CD4-positive, alpha-beta T cell (primary cell): ENCODE data around the gene PRAMEF9. TPM values are rescaled to one million over a fixed set of nuclear protein-coding genes. Genes with fewer than 3 reads are reported as not detected.
"Not testable (repeated sequence)": the region's sequence is repeated elsewhere in the genome, so short reads cannot be mapped to it uniquely, and the experiment has no call there.

Source experiments
- ATAC-seq: fragments of 200-7000 bp; cut with Tn5 transposase; one replicate; pipeline ENCODE4 v1.10.0; 2022; ENCODE audit warnings: mild to moderate bottlenecking; ENCODE audit not compliant: poor library complexity
- CTCF ChIA-PET: fragments of 350-600 bp; sonication (Branson Sonifier 250); formaldehyde crosslinking; loops from one replicate; lab custom pipeline; 2021; ENCODE audit warnings: antibody characterized with exemption, inconsistent platforms; lab: Charles Lee
- POLR2A ChIA-PET: fragments of 350-600 bp; sonication (Branson Sonifier 250); formaldehyde crosslinking; loops from one replicate; lab custom pipeline; 2021; ENCODE audit warnings: antibody characterized with exemption, inconsistent platforms; lab: Charles Lee
- DNase-seq, 14 experiments: peaks; one replicate each; pipeline ENCODE4 v3.0.0-alpha.2; 2013 to 2020; ENCODE audit warnings: mixed read lengths in 2 of 14
- H3K27ac ChIP-seq, 2 donors: one replicate each; pipeline versions ENCODE4 v1.5.1 to v1.7.0; 2013; ENCODE audit warnings: low read length in 2 of 2, low read depth in 1 of 2, mild to moderate bottlenecking in 1 of 2
- H3K27me3 ChIP-seq, 2 experiments: 1 replicate in 1 of 2; 2 replicates in 1 of 2; pipeline versions ENCODE4 v1.6.1 to v1.7.0; 2013; ENCODE audit warnings: low read length in 2 of 2, control low read depth in 1 of 2, mild to moderate bottlenecking in 1 of 2, moderate library complexity in 1 of 2; ENCODE audit not compliant: insufficient read depth in 2 of 2, control insufficient read depth in 1 of 2
- H3K36me3 ChIP-seq: one replicate; pipeline ENCODE4 v1.6.1; 2013; ENCODE audit warnings: low read length, control low read depth; ENCODE audit not compliant: insufficient read depth
- H3K4me1 ChIP-seq: one replicate; pipeline ENCODE4 v1.6.1; 2013; ENCODE audit warnings: low read length, control low read depth; ENCODE audit not compliant: insufficient read depth
- H3K4me3 ChIP-seq: one replicate; pipeline ENCODE4 v1.5.1; 2013; ENCODE audit warnings: mild to moderate bottlenecking, low read length, moderate library complexity
- H3K9me3 ChIP-seq, 2 experiments: 1 replicate in 1 of 2; 2 replicates in 1 of 2; pipeline versions ENCODE4 v1.6.1 to v1.7.0; 2013; ENCODE audit warnings: low read length in 2 of 2, mild to moderate bottlenecking in 2 of 2, control low read depth in 1 of 2, moderate library complexity in 1 of 2; ENCODE audit not compliant: control insufficient read depth in 1 of 2, insufficient read depth in 1 of 2
- H3K27ac Mint-ChIP-seq: one replicate; pipeline ENCODE4 v1.8.0; 2020; ENCODE audit warnings: mixed read lengths
- H3K27me3 Mint-ChIP-seq: one replicate; pipeline ENCODE4 v1.8.0; 2021; ENCODE audit warnings: mixed read lengths
- H3K36me3 Mint-ChIP-seq: one replicate; pipeline ENCODE4 v1.8.0; 2021; ENCODE audit warnings: low read depth, mixed read lengths
- H3K4me1 Mint-ChIP-seq: one replicate; pipeline ENCODE4 v1.8.0; 2021; ENCODE audit warnings: low read depth, mixed read lengths
- H3K4me3 Mint-ChIP-seq: one replicate; pipeline ENCODE4 v1.8.0; 2020; ENCODE audit warnings: mild to moderate bottlenecking, mixed read lengths
- H3K9me3 Mint-ChIP-seq: one replicate; pipeline ENCODE4 v1.8.0; 2020; ENCODE audit warnings: mixed read lengths
- intact Hi-C, 2 experiments: fragments of 100-400 bp; cut with DNase I in 1 of 2; cut with micrococcal nuclease in 1 of 2; formaldehyde crosslinking; loops; one replicate each; pipeline versions ENCODE4 v1.15.1 to v1.9.0; 2023 to 2025; cut with DNase I, micrococcal nuclease
- total RNA-seq, 174 experiments: library from RNA in 2 of 174; stranded (reverse) in 2 of 174; gene quantifications; one replicate each; pipeline ENCODE4 v1.2.3 and lab custom pipeline; 2021 to 2026
- TF ChIP-seq, protein P1 (sequence below): fragments of 200-600 bp; IDR thresholded peaks from one replicate; pipeline ENCODE4 v1.8.0; 2022; ENCODE audit warnings: antibody characterized with exemption, mild to moderate bottlenecking

Gene PRAMEF9
- total RNA-seq, 2 experiments from 2014 or later, result not detected

DNA sequence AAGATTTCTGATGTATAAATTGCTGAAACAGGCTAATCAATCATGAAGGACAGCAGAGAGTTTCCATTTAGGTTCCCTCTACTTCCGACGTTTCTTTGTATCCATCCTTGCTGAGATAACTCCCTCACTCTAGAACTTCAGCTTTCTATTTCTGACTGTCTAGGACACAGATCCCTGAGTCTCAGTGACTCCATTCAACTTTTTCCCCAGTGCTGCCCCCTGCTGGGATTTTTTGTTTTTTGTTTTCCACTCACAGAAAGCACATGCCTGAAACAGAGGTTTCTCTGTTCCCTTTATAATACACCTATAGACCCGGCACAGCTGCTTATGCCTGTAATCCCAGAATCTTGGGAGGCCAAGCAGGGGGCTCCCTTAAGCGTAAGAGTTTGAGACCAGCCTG, 51.1 kb downstream of the PRAMEF9 start:
- POLR2A ChIA-PET, H3K4me1 ChIP-seq, H3K36me3 ChIP-seq, ATAC-seq, DNase-seq, H3K4me3 ChIP-seq, H3K9me3 Mint-ChIP-seq, CTCF ChIA-PET, H3K36me3 Mint-ChIP-seq, H3K27me3 ChIP-seq, H3K9me3 ChIP-seq, H3K4me3 Mint-ChIP-seq, H3K4me1 Mint-ChIP-seq, intact Hi-C loops, H3K27ac Mint-ChIP-seq, H3K27ac ChIP-seq: not testable (repeated sequence)
- H3K27me3 Mint-ChIP-seq, result peaks cover 14% of the 10 kb centered on the region

DNA sequence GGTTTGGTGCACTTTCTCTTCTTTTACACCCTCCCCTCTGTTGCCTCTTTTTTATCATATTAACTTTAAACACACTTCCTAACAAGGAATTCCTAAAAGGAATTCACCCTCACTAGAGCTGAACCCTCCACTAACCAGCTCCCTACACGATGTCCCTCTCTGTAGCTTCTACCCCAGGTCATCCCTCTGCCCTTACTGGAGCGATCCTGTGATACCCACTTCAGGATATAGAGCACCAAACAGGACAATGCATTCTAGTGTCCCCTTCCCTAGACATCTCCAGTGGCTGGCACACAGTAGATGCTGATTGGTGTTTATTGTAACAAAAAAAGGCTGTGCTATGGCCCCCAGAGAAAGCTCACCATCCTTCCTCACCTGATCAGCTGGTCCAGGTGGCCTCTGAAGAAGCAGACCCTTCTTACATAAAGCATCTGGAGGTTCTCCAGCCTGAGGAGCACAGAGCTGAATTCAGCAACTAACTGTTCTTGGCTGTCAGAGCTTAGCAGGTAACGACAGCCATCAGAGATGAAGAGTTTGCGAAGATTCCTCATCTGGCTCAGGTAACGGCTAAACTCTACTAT, 52.9 kb downstream of the PRAMEF9 start:
- ATAC-seq (no peak), DNase-seq (no peak)
- no peaks in the 10 kb centered on the region for H3K9me3 Mint-ChIP-seq
- intact Hi-C loops, result no loop called here
- CTCF ChIA-PET, result no interaction called here
- H3K4me3 Mint-ChIP-seq, result no peak overlapping the region
- H3K27ac ChIP-seq, result no peak overlapping the region
- no peaks in the 10 kb centered on the region for H3K27me3 ChIP-seq
- H3K27me3 Mint-ChIP-seq, result peaks cover 21% of the 10 kb centered on the region
- no peaks in the 10 kb centered on the region for H3K4me1 ChIP-seq
- H3K36me3 Mint-ChIP-seq, result no peaks in the 10 kb centered on the region
- H3K4me3 ChIP-seq, result no peak overlapping the region
- POLR2A ChIA-PET, result no interaction called here
- H3K27ac Mint-ChIP-seq, result no peak overlapping the region
- TF ChIP-seq, protein P1, sequence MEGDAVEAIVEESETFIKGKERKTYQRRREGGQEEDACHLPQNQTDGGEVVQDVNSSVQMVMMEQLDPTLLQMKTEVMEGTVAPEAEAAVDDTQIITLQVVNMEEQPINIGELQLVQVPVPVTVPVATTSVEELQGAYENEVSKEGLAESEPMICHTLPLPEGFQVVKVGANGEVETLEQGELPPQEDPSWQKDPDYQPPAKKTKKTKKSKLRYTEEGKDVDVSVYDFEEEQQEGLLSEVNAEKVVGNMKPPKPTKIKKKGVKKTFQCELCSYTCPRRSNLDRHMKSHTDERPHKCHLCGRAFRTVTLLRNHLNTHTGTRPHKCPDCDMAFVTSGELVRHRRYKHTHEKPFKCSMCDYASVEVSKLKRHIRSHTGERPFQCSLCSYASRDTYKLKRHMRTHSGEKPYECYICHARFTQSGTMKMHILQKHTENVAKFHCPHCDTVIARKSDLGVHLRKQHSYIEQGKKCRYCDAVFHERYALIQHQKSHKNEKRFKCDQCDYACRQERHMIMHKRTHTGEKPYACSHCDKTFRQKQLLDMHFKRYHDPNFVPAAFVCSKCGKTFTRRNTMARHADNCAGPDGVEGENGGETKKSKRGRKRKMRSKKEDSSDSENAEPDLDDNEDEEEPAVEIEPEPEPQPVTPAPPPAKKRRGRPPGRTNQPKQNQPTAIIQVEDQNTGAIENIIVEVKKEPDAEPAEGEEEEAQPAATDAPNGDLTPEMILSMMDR, result no peak
- no peaks in the 10 kb centered on the region for H3K36me3 ChIP-seq
- H3K4me1 Mint-ChIP-seq, result no peaks in the 10 kb centered on the region
- no peaks in the 10 kb centered on the region for H3K9me3 ChIP-seq

GRCh38 chr1:13225675-13226204, 54.1 kb downstream of the PRAMEF9 start, which contains the start of gene PRAMEF18:
Gene PRAMEF18, minus strand, starts transcription at chr1:13226154. Its CDS starts 48 bp downstream, at chr1:13226106.
- intact Hi-C loops, H3K27me3 ChIP-seq, H3K27ac Mint-ChIP-seq, H3K9me3 Mint-ChIP-seq, H3K36me3 ChIP-seq, DNase-seq, H3K4me1 Mint-ChIP-seq, H3K4me3 Mint-ChIP-seq, H3K4me1 ChIP-seq, ATAC-seq, POLR2A ChIA-PET, H3K4me3 ChIP-seq, H3K9me3 ChIP-seq, H3K27ac ChIP-seq, CTCF ChIA-PET, H3K36me3 Mint-ChIP-seq: not testable (repeated sequence)
- peaks cover 25% of the 10 kb centered on the region for H3K27me3 Mint-ChIP-seq

GRCh38 chr1:13227271-13228055, 55.8 kb downstream of the PRAMEF9 start:
- H3K4me1 ChIP-seq, ATAC-seq, H3K4me3 Mint-ChIP-seq, H3K36me3 ChIP-seq, H3K4me1 Mint-ChIP-seq, H3K4me3 ChIP-seq, H3K36me3 Mint-ChIP-seq, DNase-seq, H3K9me3 ChIP-seq, H3K9me3 Mint-ChIP-seq, CTCF ChIA-PET, H3K27ac Mint-ChIP-seq, H3K27me3 ChIP-seq, intact Hi-C loops, POLR2A ChIA-PET, H3K27ac ChIP-seq: not testable (repeated sequence)
- H3K27me3 Mint-ChIP-seq, result peaks cover 31% of the 10 kb centered on the region
